Omental fat pad (tissue), 4 donors: ENCODE data around the gene POLR2B. TPM values are rescaled to one million over a fixed set of nuclear protein-coding genes. Genes with fewer than 3 reads are reported as not detected.
A peak's percentile ranks its signal among the peaks of the same experiment; 100 is the strongest.
"Not testable (repeated sequence)": the region's sequence is repeated elsewhere in the genome, so short reads cannot be mapped to it uniquely, and the experiment has no call there.

Experiments used
- ATAC-seq: fragments of 150-250 bp; one replicate; pipeline ENCODE4 v1.9.1; 2016; ENCODE audit warnings: mild to moderate bottlenecking, moderate library complexity; ENCODE audit not compliant: low FRiP score
- DNase-seq: peaks from one replicate; pipeline ENCODE4 v3.0.0-alpha.2; 2019; ENCODE audit warnings: low spot score
- total RNA-seq, 4 donors: library from RNA; depleted of rRNA; stranded (reverse); fragments of >200 nt; gene quantifications; one replicate each; pipeline ENCODE4 v1.1.0, GENCODE V29; 2016
- TF ChIP-seq, protein P1 (sequence below), 3 donors: fragments of 450-650 bp; IDR thresholded peaks; one replicate each; pipeline ENCODE4 v1.5.1; 2016 to 2017; ENCODE audit warnings: antibody characterized with exemption in 3 of 3, mild to moderate bottlenecking in 3 of 3, moderate library complexity in 2 of 3

The POLR2B gene
- 10 to 100 TPM; 47.7 to 92.5 (median 62.2) TPM for total RNA-seq

DNA sequence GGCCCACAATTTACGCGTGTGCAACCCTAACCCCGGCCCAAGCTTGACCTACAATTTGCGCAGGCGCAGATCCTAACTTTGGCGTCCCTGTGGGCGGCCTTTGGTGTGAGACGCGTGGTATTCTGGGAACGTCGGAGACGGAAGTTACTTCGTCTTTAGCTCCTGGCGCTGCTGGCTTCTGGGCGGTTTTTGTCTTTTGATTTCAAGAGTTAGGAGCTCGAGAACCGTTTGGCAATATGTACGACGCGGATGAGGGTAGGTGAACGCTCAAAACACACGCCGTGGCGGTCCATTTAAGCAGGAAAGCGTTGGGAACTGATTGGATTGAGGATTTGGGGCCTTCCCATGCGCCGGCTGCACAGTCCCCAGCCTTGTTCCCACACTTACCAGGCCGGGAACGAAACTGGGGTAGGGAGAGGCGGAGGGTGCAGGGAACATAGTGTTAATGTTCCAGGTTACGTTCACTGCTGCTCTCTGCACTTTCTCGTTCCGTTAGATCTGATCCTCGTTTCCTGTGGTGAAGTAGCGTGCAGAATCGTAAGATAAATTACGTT, at the start of gene POLR2B:
POLR2B (plus strand) TSS at position 147 of the 554 bp plus-strand sequence; CDS start at position 237, 90 bp downstream.
- DNase-seq: peak; percentile 81
- TF ChIP-seq, protein P1, sequence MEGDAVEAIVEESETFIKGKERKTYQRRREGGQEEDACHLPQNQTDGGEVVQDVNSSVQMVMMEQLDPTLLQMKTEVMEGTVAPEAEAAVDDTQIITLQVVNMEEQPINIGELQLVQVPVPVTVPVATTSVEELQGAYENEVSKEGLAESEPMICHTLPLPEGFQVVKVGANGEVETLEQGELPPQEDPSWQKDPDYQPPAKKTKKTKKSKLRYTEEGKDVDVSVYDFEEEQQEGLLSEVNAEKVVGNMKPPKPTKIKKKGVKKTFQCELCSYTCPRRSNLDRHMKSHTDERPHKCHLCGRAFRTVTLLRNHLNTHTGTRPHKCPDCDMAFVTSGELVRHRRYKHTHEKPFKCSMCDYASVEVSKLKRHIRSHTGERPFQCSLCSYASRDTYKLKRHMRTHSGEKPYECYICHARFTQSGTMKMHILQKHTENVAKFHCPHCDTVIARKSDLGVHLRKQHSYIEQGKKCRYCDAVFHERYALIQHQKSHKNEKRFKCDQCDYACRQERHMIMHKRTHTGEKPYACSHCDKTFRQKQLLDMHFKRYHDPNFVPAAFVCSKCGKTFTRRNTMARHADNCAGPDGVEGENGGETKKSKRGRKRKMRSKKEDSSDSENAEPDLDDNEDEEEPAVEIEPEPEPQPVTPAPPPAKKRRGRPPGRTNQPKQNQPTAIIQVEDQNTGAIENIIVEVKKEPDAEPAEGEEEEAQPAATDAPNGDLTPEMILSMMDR (IDR thresholded peaks at IDR 0.05): no peak
- peak; percentile 77 for ATAC-seq

DNA sequence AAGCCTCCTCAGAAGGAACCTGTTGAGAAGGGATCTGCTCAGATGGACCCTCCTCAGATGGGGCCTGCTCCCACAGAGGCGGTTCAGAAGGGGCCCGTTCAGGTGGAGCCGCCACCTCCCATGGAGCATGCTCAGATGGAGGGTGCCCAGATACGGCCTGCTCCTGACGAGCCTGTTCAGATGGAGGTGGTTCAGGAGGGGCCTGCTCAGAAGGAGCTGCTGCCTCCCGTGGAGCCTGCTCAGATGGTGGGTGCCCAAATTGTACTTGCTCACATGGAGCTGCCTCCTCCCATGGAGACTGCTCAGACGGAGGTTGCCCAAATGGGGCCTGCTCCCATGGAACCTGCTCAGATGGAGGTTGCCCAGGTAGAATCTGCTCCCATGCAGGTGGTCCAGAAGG, 48.1 kb upstream of the POLR2B start:
- DNase-seq (no peak), ATAC-seq (no peak)
- TF ChIP-seq, protein P1 (IDR thresholded peaks at IDR 0.05): no peak

GRCh38 chr4:56931924-56932323, 46.8 kb upstream of the POLR2B start:
- ATAC-seq: no peak
- TF ChIP-seq, protein P1 (IDR thresholded peaks at IDR 0.05): no peak

DNA sequence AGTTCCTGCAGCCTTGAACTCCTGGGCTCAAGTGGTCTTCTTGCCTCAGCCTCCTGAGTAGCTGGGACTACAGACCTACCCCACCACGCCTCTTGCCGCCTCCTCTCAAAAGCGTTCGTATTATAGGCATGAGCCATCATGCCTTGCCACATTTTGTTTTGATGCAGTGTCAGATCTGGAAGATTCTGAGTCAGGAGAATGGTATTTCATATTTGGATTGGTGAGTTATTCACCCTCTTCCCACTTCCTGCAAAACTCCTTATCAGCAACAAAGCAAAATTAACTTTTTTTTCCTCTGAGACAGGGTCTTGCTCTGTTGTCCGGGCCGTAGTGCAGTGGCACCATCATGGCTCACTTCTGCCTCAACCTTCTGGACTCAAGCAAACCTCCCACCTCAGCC, 41.4 kb upstream of the POLR2B start:
- TF ChIP-seq, protein P1 (IDR thresholded peaks at IDR 0.05): no peak
- peak; percentile 51 for ATAC-seq
- DNase-seq: no peak

More at GRCh38 chr4:56931924-56932323, 46.8 kb upstream of the POLR2B start:
- no peak for DNase-seq

DNA sequence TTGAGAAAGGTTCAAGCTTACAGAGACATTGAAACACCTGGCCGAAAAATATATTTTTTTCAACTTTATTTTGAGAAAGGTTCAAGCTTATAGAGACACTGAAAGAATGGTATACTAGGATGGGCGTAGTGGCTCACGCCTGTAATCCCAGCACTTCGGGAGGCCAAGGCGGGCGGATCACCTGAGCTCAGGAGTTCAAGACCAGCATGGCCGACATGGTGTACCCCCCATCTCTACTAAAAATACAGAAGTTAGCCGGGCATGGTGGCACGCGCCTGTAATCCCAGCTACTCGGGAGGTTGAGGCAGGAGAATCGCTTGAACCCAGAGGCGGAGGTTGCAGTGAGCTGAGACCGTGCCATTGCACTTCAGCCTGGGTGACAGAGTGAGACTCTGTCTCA, 38.9 kb upstream of the POLR2B start:
- not testable (repeated sequence) for ATAC-seq, DNase-seq

GRCh38 chr4:56940403-56940802, 38.3 kb upstream of the POLR2B start:
- TF ChIP-seq, protein P1 (IDR thresholded peaks at IDR 0.05): no peak
- ATAC-seq (no peak), DNase-seq (no peak)

DNA sequence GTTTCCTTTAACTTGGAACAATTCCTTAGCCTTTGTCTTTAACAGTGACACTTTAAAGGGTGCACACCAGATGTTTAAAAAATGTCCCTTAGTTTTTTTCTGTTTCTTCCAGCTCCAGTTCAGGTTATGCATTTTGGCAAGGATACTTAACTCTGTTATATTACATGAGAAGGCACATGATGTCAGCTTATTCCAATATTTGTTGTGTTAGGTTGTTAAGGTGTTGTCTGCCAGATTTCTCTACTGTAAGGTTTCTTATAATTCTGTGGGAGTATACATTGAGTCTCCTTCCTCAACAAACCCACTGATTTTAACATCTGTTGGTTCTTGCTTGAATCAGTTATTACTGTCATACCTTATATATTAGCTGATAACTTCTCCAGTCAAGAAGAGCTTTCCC, 37.7 kb upstream of the POLR2B start:
- no peak for ATAC-seq
- TF ChIP-seq, protein P1 (IDR thresholded peaks at IDR 0.05): no peak

More for the DNA sequence above, 37.7 kb upstream of the POLR2B start:
- no peak for DNase-seq
